HG03097 (cell line): ENCODE results near the gene TEAD1.

ENCODE experiments used
- ATAC-seq: cut with Tn5 transposase; IDR thresholded peaks from one replicate; pipeline ENCODE4 v1.9.1; 2021; ENCODE audit not compliant: unreplicated experiment, low FRiP score

TEAD1 gene

GRCh38 chr11:12673924-12674570 is at the start of gene TEAD1:
Gene TEAD1 (plus strand): TSS chr11:12674421.
- ATAC-seq, result no peak

- ATAC-seq, result no peak
These were observed 49.6 kb upstream of the TEAD1 start for GRCh38 chr11:12624595-12624994.

DNA sequence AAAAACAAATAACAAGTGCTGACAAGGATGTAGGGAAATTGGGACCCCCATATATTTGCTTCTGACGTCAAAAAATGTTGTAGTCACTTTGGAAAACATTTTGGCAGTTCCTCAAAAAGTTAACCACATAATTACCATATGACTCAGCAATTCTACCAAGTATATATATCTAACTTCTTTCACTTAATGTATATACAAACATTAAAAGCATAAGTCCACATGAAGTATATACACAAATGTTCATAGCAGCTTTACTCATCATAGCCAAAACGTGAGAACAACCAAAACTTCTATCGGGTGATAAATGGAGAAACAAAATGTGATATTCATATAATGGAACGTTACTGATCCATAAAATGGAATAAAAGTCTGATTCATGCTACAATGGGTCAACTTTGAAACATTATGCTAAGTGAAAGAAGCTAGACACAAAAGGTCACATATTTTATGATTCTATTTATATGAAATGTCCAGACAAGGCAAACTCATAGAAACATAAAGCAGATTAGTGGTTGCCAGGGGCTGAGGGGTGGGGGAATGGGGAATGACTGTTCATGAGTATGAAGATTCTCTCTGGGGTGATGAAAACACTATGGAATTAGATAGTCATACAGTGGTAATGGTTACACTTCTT is 48.7 kb upstream of the TEAD1 start:
- no peak for ATAC-seq

- ATAC-seq, result no peak
These were observed 47.6 kb upstream of the TEAD1 start for GRCh38 chr11:12626616-12627015.

GRCh38 chr11:12628314-12628713 is 45.9 kb upstream of the TEAD1 start:
- no peak for ATAC-seq

GRCh38 chr11:12629601-12630313 is 44.5 kb upstream of the TEAD1 start:
- no peak for ATAC-seq

DNA sequence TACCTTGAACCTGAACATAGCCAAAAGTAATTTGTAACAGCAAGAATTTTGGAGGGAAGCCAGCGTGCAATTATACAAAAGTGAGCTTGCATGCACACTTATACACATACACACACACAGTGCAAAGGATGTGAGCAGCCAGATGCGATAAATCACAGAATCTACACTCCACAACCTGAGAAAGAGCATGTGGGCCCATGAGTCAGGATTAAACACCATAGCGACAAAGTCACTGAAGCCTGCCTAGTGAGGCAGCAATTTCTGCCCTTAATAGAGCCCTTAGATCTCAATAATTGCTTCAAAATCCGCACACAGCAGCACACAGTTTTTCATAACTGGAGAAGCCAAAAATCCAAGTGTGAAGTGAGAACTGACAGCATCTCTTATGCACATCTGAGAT is 42.6 kb upstream of the TEAD1 start:
- ATAC-seq, result no peak

DNA sequence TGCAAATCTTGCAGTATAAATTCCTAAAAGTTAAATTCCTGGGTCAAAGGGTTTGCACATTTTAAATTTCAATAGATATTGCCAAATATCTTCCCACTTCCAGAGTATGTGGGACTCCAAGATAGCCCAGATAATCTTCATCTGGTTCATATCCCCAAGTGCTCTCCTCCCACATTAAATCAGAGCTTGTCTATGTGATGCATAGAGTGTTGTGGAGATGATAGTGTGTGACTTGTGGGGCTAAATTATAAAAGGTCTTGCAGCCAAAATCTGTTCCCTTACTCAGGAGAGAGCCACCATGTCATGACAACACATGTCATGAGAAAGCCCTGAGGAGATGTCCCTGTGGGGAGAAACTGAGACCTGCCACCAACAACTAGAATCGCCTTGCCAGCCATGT is 39.9 kb upstream of the TEAD1 start:
- no peak for ATAC-seq

DNA sequence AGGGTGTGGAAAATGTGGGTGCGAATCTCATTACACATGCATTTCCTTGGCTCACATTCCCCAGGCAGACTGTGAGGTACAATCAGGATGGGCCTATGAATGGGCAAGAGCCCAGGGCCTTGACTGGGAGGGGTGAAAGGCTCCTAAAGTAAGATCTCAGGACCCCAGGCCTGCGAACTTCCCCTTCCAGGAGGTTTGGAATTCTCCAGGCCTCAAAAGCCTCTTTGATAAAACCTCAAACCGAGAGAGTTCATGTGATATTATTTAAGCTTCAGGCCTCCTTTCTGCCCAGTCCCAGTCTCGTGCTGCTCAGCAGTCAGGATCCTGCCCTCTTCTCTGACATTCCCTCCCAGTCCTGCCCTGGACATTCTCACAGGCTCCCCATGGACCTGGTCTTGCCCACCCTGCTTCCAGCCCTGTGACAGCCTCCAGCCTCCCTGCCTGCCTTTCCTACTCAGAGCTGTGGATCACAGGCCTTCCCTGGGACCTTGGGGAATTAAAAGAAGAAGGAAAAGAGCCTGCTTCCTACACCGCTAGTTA is 37.3 kb upstream of the TEAD1 start:
- no peak for ATAC-seq

DNA sequence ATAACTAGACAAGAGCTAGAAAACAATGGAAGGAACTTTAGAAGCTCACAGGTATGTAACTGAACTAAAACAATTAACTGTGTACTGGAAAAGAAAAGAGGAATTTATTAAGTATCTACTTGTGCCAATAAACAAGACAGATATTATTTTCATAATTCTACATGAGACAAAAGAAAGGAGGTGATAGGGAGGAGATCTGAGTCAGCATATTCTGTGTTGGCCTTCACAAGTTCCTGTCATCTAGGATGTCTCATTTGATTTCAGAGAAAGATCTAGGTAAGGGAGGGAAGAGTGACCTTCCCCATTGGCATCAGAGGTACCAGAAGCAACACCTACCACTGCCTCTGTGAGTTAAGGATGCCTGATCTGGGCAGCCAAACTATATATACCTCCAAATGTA is 34.8 kb upstream of the TEAD1 start:
- no peak for ATAC-seq

GRCh38 chr11:12640355-12640754 is 33.9 kb upstream of the TEAD1 start:
- no peak for ATAC-seq

DNA sequence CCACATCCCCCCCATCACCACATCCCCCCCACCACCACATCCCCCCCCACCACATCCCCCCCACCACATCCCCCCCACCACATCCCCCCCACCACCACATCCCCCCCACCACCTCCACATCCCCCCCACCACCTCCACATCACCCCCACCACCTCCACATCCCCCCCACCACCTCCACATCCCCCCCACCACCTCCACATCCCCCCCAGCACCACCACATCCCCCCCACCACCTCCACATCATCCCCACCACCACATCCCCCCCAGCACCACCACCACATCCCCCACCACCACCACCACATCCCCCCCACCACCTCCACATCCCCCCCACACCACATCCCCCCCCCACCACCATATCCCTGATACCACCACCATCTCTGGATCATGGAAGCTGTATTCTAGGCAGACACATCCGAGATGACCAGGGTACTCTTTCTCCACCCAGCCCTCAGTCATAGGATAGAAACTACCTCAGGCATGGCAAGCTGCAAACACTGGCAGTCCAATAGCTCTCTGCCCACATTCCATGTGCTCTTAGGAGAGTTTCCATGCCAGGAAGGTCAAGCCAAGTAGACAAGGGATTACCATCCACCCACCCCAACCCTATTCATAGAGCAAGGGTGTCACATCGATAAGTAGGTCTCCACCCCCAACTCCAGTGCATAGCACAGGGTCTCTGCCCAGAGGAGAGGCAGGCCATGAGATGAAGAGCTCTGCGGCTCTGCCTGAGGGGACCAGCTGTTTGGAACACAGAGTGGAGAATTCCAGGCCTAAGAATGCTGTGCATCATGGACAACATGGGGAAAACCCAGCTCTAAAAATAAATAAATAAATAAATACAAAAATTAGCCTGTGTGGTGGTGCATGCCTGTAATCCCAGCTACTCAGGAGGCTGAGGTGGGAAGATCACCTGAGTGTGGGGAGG is 33.0 kb upstream of the TEAD1 start:
- no peak for ATAC-seq

DNA sequence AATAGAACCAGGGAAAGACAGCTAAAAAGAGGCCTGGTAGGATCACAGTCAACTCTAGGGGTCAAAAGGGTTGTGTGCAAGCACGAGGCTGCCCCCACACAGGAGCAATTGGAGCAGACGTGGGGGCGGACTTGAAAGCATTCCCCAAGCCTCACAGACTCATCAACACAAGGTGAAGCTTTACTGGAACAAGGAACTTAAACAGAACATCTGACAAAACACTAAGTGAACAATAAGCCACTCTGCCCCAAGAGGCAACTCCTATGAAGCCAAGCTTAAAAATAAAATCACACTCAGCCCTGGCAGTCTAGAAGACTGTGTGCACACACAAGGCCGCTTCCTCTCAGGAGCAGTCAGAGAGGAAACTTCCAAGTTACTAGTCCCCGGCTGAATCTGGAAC is 32.2 kb upstream of the TEAD1 start:
- no peak for ATAC-seq

- no peak for ATAC-seq
These were observed 31.3 kb upstream of the TEAD1 start for GRCh38 chr11:12642806-12643428.

DNA sequence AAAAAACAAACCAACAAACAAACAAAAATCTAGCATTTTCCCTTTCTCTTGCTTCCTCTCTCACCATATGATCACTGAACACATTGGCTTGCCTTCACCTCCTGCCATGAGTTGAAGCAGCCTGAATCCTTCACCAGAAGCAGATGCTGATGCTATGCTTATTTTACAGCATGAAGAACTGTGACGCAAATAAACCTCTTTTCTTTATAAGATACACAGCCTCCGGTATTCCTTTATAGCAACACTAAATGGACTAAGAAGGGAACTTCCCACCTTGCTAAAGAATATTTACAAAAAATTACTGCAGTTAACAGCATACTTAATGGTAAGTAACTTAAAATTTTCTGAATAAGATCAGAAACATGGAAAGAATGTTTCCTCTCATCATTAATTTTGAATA is 27.7 kb upstream of the TEAD1 start:
- no peak for ATAC-seq

GRCh38 chr11:12653729-12654128 is 20.5 kb upstream of the TEAD1 start:
- ATAC-seq, result no peak

DNA sequence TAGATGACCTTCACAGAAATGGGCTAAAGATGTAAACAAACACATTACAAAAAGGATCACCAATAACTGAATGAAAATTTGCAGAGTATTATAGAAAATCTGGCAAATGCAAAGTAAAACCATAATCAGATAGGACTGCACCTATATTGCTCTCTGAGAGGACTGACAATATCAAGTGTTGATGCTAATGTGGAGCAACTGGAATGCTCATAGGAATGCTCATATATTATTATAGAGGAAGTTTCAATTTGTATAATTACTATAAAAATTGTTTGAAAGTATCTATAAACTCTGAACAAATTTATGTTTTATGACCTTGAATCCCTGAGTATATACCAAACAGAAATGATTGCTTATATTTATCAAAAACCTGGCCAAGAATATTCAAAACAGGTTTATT is 18.4 kb upstream of the TEAD1 start:
- ATAC-seq, result no peak

- no peak for ATAC-seq
These were observed 16.9 kb upstream of the TEAD1 start for GRCh38 chr11:12657336-12657735.

- ATAC-seq, result no peak
These were observed 16.2 kb upstream of the TEAD1 start for GRCh38 chr11:12657981-12658380.

GRCh38 chr11:12662101-12662689 is 12.0 kb upstream of the TEAD1 start:
- ATAC-seq, result no peak
